NCI-H226 (cell line): Measurements from ENCODE around the gene SULT4A1.

ENCODE experiments used
- DNase-seq: peaks from one replicate; pipeline ENCODE4 v3.0.0-alpha.2; 2015

The SULT4A1 gene

GRCh38 chr22:43827003-43827735 is 35.1 kb downstream of the SULT4A1 start:
- no peak for DNase-seq

GRCh38 chr22:43826142-43827002 is 35.9 kb downstream of the SULT4A1 start:
- no peak for DNase-seq

- DNase-seq: no peak
These were observed 36.7 kb downstream of the SULT4A1 start for GRCh38 chr22:43825651-43826050.

GRCh38 chr22:43824724-43825420 is 37.4 kb downstream of the SULT4A1 start:
- DNase-seq: no peak

GRCh38 chr22:43823911-43824665 is 38.2 kb downstream of the SULT4A1 start:
- DNase-seq: no peak

- DNase-seq: no peak
These were observed 38.9 kb downstream of the SULT4A1 start for GRCh38 chr22:43823353-43823908.

- no peak for DNase-seq
These were observed 40.5 kb downstream of the SULT4A1 start for GRCh38 chr22:43821606-43822425.

- no peak for DNase-seq
These were observed 41.5 kb downstream of the SULT4A1 start for GRCh38 chr22:43820651-43821305.

GRCh38 chr22:43819931-43820640 is 42.2 kb downstream of the SULT4A1 start:
- DNase-seq: no peak

GRCh38 chr22:43819421-43819921 is 42.8 kb downstream of the SULT4A1 start:
- no peak for DNase-seq

GRCh38 chr22:43818981-43819380 is 43.3 kb downstream of the SULT4A1 start:
- no peak for DNase-seq

- DNase-seq: no peak
These were observed 44.9 kb downstream of the SULT4A1 start for GRCh38 chr22:43817402-43817801.

- no peak for DNase-seq
These were observed 48.0 kb downstream of the SULT4A1 start for GRCh38 chr22:43814264-43814663.

- DNase-seq: no peak
These were observed 49.4 kb downstream of the SULT4A1 start for GRCh38 chr22:43812890-43813289.

GRCh38 chr22:43812149-43812842 is 50.0 kb downstream of the SULT4A1 start, which contains the start of gene EFCAB6:
Gene EFCAB6 (minus strand): TSS chr22:43812305. CDS start chr22:43782318, 29,987 bp downstream.
- DNase-seq: peak; percentile 60

GRCh38 chr22:43811777-43812148 is 50.5 kb downstream of the SULT4A1 start:
- DNase-seq: no peak

- DNase-seq: no peak
These were observed 59.3 kb downstream of the SULT4A1 start for GRCh38 chr22:43802897-43803495.

- no peak for DNase-seq
These were observed 61.3 kb downstream of the SULT4A1 start for GRCh38 chr22:43800970-43801369.

GRCh38 chr22:43798492-43798891 is 63.8 kb downstream of the SULT4A1 start:
- no peak for DNase-seq
